Measurements from ENCODE around the gene DCDC2B.

GRCh38 chr1:32187850-32188249 is 21.0 kb upstream of the DCDC2B start:
- no peak for TF ChIP-seq CTCF (IDR thresholded peaks at IDR 0.05 in 4 of 5, conservative IDR thresholded peaks at IDR 0.05 in 1 of 5)
- TF ChIP-seq POLR2A (IDR thresholded peaks at IDR 0.05), result no peak

Measured in gastrocnemius medialis (tissue), 4 donors.